Pancreas (tissue), 10 donors: ENCODE results near the gene STEEP1. TPM values are rescaled to one million over a fixed set of nuclear protein-coding genes. Genes with fewer than 3 reads are reported as not detected.

Experiments used
- ATAC-seq, 4 donors: fragments of 200-7000 bp; cut with Tn5 transposase; one replicate each; pipeline versions ENCODE4 v1.8.0 to v1.9.1; 2020; ENCODE audit warnings: mild to moderate bottlenecking in 4 of 4, moderate library complexity in 4 of 4
- DNase-seq, 6 donors: peaks; one replicate each; pipeline ENCODE4 v3.0.0-alpha.2; 2020
- FAIRE-seq: peaks from 2 replicates; lab custom pipeline; 2012; peaks lifted over from hg19 to GRCh38; lab: Jason Lieb, UNC
- H3K27ac ChIP-seq, 4 donors: fragments of 200-600 bp; sonication (generic); 1 replicate in 3 of 4; 2 replicates in 1 of 4; pipeline versions ENCODE4 v1.5.0 to v1.8.0; 2020
- H3K27me3 ChIP-seq, 4 donors: fragments of 200-600 bp; one replicate each; pipeline ENCODE4 v1.8.0; 2021
- H3K36me3 ChIP-seq, 3 donors: fragments of 200-600 bp; sonication (generic) in 1 of 3; one replicate each; pipeline versions ENCODE4 v1.5.0 to v1.8.0; 2020 to 2021
- H3K4me1 ChIP-seq, 3 donors: fragments of 200-600 bp; one replicate each; pipeline ENCODE4 v1.8.0; 2021
- H3K4me3 ChIP-seq, 4 donors: fragments of 200-600 bp; sonication (generic) in 2 of 4; one replicate each; pipeline versions ENCODE4 v1.5.0 to v1.8.0; 2020 to 2021
- H3K9me3 ChIP-seq, 4 donors: fragments of 200-600 bp; one replicate each; pipeline ENCODE4 v1.8.0; 2021
- CTCF ChIP-seq, 4 donors: fragments of 200-600 bp; sonication (generic) in 3 of 4; IDR thresholded peaks; one replicate each; pipeline versions ENCODE4 v1.5.0 to v1.8.0; 2021; ENCODE audit warnings: antibody characterized with exemption in 4 of 4
- WGBS, 2 donors: extraction: QIAGEN DNeasy Blood & Tissue Kit; methylation state at CpG; one replicate each; pipeline ENCODE4 v1.1.7; 2013; 5-methylcytosine and 5-hydroxymethylcytosine counted together
- intact Hi-C, 3 donors: fragments of 100-400 bp; cut with DNase I; formaldehyde crosslinking; loops; one replicate each; pipeline versions ENCODE4 v1.11.1 to v1.14.2; 2022
- polyA plus RNA-seq, 2 donors: library from polyadenylated mRNA; stranded (reverse); fragments of 200-250 nt; gene quantifications; one replicate each; pipeline ENCODE4 v1.2.3, GENCODE V29; 2013
- total RNA-seq, 6 donors: library from RNA; stranded (reverse); fragmentation: NEBNext Ultra II Directional in 4 of 6; extraction: Animal tissue kit (Norgen Biotek cat#: 25700) in 4 of 6; gene quantifications; one replicate each; pipeline versions ENCODE4 v1.2.1 to v1.2.4, GENCODE V29; 2021 to 2023
- donor health status: healthy with polysubstance abuse.
- donor health status: DM: no; HTN: no; CAD: no; lungs with moderate emphysema.
- donor health status: DM: no; HTN: no; CAD: no.
- donor health status: control.
- donor health status: control.
- donor health status: Bipolar disorder and iron deficiency.
- donor health status: DM: yes; HTN: yes; CAD: no.
- donor health status: DM: no; HTN: no; CAD: no.
- donor health status: DM: no; HTN: no; CAD: no.
- donor health status: DM: yes; HTN: yes; CAD: no.

Gene STEEP1
- total and polyA plus RNA-seq, 8 donors: 5.2 to 15.0 (median 7.7) TPM

DNA sequence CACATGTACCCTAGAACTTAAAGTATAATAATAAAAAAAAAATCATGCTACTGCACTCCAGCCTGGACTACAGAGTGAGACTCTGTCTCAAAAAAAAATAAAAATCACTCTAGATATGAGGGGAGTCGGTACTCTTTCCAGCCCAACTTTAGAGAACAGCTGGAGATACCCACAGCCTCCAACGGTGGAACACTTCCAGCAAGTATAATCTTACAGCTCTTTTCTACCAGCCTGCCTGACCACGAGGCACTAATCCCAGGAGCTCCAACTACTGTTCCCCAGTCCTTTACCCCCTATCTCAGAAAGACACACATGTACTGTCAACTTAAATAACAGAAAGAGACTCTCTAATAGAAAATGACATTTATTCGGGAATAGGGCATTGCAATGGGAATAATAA lies 46.8 kb downstream of the STEEP1 start:
- Histone ChIP-seq H3K27me3 (no peaks in the 10 kb centered on the region), H3K36me3 (no peaks in the 10 kb centered on the region), H3K4me1 (no peaks in the 10 kb centered on the region), H3K9me3 (no peaks in the 10 kb centered on the region), H3K4me3 (no peak overlapping the region), H3K27ac (no peak overlapping the region)
- no peak for TF ChIP-seq CTCF (IDR thresholded peaks at IDR 0.05)
- intact Hi-C loops: loop anchor here in 1 of 3 donors (10.0 kb wide), 1 partner anchor 216 kb away; no protein-coding TSS in a partner anchor
- 54 to 56% methylated on average over 4 of the region's 4 CpGs for WGBS, 2 donors
- ATAC-seq (no peak), FAIRE-seq (no peak), DNase-seq (no peak)

- intact Hi-C loops: loop anchor here in 1 of 3 donors (10.0 kb wide), 1 partner anchor 219 kb away; no protein-coding TSS in a partner anchor
- peak in 3 of 6 donors; percentile 2 to 26 (median 23) for DNase-seq
- FAIRE-seq: no peak
Observed at GRCh38 chrX:119516157-119516702, 49.0 kb downstream of the STEEP1 start.

GRCh38 chrX:119512146-119512800 lies 52.9 kb downstream of the STEEP1 start:
- DNase-seq: peak in 5 of 6 donors; percentile 54 to 75 (median 62)
- Histone ChIP-seq H3K27ac (no peak overlapping the region), H3K4me3 (no peak overlapping the region), H3K9me3 (no peaks in the 10 kb centered on the region), H3K4me1 (no peaks in the 10 kb centered on the region), H3K36me3 (no peaks in the 10 kb centered on the region), H3K27me3 (no peaks in the 10 kb centered on the region)
- FAIRE-seq: no peak
- peak; percentile 92 to 99 (median 98) for ATAC-seq
- intact Hi-C loops: loop anchor here in 1 of 3 donors (10.0 kb wide), 1 partner anchor 223 kb away; no protein-coding TSS in a partner anchor
- peak; percentile 39 to 54 (median 48) for TF ChIP-seq CTCF (IDR thresholded peaks at IDR 0.05)
- 37 to 52% methylated on average over 14 of the region's 14 CpGs for WGBS, 2 donors

More at GRCh38 chrX:119516157-119516702, 49.0 kb downstream of the STEEP1 start:
- WGBS, 2 donors: 36% methylated on average over 5 of the region's 5 CpGs
- ATAC-seq: peak; percentile 72 to 92 (median 88)
- Histone ChIP-seq H3K4me1 (no peaks in the 10 kb centered on the region), H3K9me3 (no peaks in the 10 kb centered on the region), H3K27ac (no peak overlapping the region), H3K4me3 (no peak overlapping the region), H3K27me3 (no peaks in the 10 kb centered on the region), H3K36me3 (no peaks in the 10 kb centered on the region)
- peak; percentile 69 to 71 (median 70) for TF ChIP-seq CTCF (IDR thresholded peaks at IDR 0.05)

DNA sequence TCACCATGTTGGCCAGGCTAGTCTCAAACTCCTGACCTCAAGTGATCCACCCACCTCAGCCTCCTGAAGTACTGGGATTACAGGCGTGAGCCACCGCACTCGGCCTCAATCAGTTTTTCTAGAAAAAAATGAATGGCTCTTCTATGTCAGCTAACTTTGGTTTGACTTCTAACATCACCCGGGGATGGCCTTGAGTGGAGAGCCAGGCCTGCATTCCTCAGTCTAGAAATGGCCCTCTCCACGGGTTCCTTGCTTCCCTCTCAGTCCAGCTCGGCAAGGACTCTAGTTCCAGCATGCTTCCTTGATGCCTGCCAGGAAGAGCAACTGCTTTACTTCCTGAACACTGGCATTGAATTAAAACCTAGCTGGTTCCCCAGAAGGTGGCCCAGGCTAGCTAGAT lies 58.0 kb downstream of the STEEP1 start:
- no peak for FAIRE-seq

More for the DNA sequence above, 58.0 kb downstream of the STEEP1 start:
- intact Hi-C loops: no loop called here
- TF ChIP-seq CTCF (IDR thresholded peaks at IDR 0.05): no peak
- Histone ChIP-seq H3K9me3 (no peaks in the 10 kb centered on the region), H3K4me1 (peaks cover 0 to 5% (median 3%) of the 10 kb centered on the region in 3 donors), H3K36me3 (no peaks in the 10 kb centered on the region), H3K27me3 (no peaks in the 10 kb centered on the region), H3K27ac (no peak overlapping the region), H3K4me3 (no peak overlapping the region)
- 65 to 73% methylated on average over 6 of the region's 6 CpGs for WGBS, 2 donors
- DNase-seq: no peak
- ATAC-seq: no peak
